ENCODE data around the gene RAB3D.

Gene RAB3D

DNA sequence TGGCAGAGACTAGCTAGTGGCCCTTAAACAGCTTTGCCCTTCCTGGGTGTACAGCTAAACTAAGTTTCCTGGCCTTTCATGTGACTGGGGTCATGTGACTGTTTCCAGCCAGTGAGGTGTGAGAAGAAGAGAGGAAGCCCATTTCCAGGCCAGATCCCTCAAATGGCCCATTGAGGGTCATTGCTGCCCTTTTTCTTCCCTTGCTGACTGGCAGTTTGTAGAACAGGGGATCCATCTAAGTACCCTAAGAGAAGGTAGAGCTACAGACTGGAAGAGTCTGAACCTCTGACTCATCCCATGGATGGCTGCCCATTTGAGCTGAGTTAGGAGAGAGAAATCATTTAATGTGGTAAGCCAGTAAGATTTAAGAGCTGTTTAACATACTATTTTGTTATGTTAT is 37.8 kb upstream of the RAB3D start:
- peaks cover 4% of the 10 kb centered on the region; the same call in 1 of the 2 replicates for H3K4me1 ChIP-seq (ENCODE audit: control insufficient read depth, insufficient read depth, low read length)
- H3K27ac ChIP-seq (ENCODE audit: extremely low read depth, low read depth, low read length), result peak overlapping the region; percentile 20; the same call in 1 of the 2 replicates
- peaks cover 0 to 21% of the 10 kb centered on the region in 2 experiments; a peak in 2 of 3 replicates for H3K36me3 ChIP-seq (ENCODE audit: control insufficient read depth in 2 of 2, insufficient read depth in 1 of 2, low read length in 2 of 2)
- H3K9me3 ChIP-seq (ENCODE audit: control insufficient read depth, insufficient read depth, low read depth, low read length), result no peaks in the 10 kb centered on the region
- TF ChIP-seq ZBTB20 (tag by site-specific recombination; IDR thresholded peaks at IDR 0.05) (peak; percentile 22; the same call in 1 of the 2 replicates), FEZF1 (tag by site-specific recombination; IDR thresholded peaks at IDR 0.05) (peak; percentile 80), ZNF335 (tag by site-specific recombination; conservative IDR thresholded peaks at IDR 0.05) (peak; percentile 53; the same call in 1 of the 2 replicates), ZBTB48 (tag by site-specific recombination; IDR thresholded peaks at IDR 0.05) (peak; percentile 68; the same call in 1 of the 2 replicates), ZBTB8A (tag by site-specific recombination; IDR thresholded peaks at IDR 0.05) (peak; percentile 60), ZNF366 (tag by site-specific recombination; conservative IDR thresholded peaks at IDR 0.05) (no peak), ZNF24 (tag by site-specific recombination; IDR thresholded peaks at IDR 0.05) (peak; percentile 13; the same call in 1 of the 2 replicates), ZNF266 (tag by site-specific recombination; IDR thresholded peaks at IDR 0.05; ENCODE audit: low read depth) (no peak), ZNF248 (tag by site-specific recombination; IDR thresholded peaks at IDR 0.05) (no peak)
- CTCF ChIA-PET, result interaction anchor here (0.6 to 2.1 kb wide), 17 partner anchors 14 to 894 kb away, joined by 3 to 11 read pairs (median 4); partner anchors contain the start of genes ODAD3 and PRKCSH
- POLR2A ChIA-PET, result interaction anchor here (0.6 to 1.7 kb wide), 8 partner anchors 68 to 779 kb away, joined by 3 to 13 read pairs (median 4); partner anchors contain the start of gene ELOF1
- no peak overlapping the region for H3K4me3 ChIP-seq (ENCODE audit: low read depth, low read length)

GRCh38 chr19:11375143-11375948 is 35.9 kb upstream of the RAB3D start:
- CTCF ChIA-PET, result interaction anchor here (0.6 to 2.0 kb wide), 10 partner anchors 8 to 250 kb away, joined by 3 to 9 read pairs (median 3); no protein-coding TSS in a partner anchor
- Histone ChIP-seq H3K36me3 (ENCODE audit: control insufficient read depth in 2 of 2, insufficient read depth in 1 of 2, low read length in 2 of 2) (peaks cover 0 to 21% of the 10 kb centered on the region in 2 experiments; a peak in 2 of 3 replicates), H3K4me3 (ENCODE audit: low read depth, low read length) (peak overlapping the region; percentile 33), H3K27ac (ENCODE audit: extremely low read depth, low read depth, low read length) (peak overlapping the region; percentile 7; the same call in 1 of the 2 replicates), H3K4me1 (ENCODE audit: control insufficient read depth, insufficient read depth, low read length) (peaks cover 4% of the 10 kb centered on the region; the same call in 1 of the 2 replicates), H3K9me3 (ENCODE audit: control insufficient read depth, insufficient read depth, low read depth, low read length) (no peaks in the 10 kb centered on the region)
- POLR2A ChIA-PET, result interaction anchor here (0.5 to 2.3 kb wide), 26 partner anchors 8 to 957 kb away, joined by 3 to 36 read pairs (median 5); partner anchors contain the start of genes CCDC159, ELOF1, EPOR and ODAD3
- TF ChIP-seq, protein P1, sequence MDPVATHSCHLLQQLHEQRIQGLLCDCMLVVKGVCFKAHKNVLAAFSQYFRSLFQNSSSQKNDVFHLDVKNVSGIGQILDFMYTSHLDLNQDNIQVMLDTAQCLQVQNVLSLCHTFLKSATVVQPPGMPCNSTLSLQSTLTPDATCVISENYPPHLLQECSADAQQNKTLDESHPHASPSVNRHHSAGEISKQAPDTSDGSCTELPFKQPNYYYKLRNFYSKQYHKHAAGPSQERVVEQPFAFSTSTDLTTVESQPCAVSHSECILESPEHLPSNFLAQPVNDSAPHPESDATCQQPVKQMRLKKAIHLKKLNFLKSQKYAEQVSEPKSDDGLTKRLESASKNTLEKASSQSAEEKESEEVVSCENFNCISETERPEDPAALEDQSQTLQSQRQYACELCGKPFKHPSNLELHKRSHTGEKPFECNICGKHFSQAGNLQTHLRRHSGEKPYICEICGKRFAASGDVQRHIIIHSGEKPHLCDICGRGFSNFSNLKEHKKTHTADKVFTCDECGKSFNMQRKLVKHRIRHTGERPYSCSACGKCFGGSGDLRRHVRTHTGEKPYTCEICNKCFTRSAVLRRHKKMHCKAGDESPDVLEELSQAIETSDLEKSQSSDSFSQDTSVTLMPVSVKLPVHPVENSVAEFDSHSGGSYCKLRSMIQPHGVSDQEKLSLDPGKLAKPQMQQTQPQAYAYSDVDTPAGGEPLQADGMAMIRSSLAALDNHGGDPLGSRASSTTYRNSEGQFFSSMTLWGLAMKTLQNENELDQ (tag by site-specific recombination; IDR thresholded peaks at IDR 0.05; ENCODE audit: low read depth), result no peak
- TF ChIP-seq ZNF621 (tag by site-specific recombination; IDR thresholded peaks at IDR 0.05), result no peak
- no peak for TF ChIP-seq ZNF837 (tag by site-specific recombination; IDR thresholded peaks at IDR 0.05)
- no peak for TF ChIP-seq GLIS1 (tag by site-specific recombination; IDR thresholded peaks at IDR 0.05)
- TF ChIP-seq KLF8 (tag by site-specific recombination; IDR thresholded peaks at IDR 0.05), result no peak; the same call in 1 of the 2 replicates
- no peak for TF ChIP-seq ZNF292 (tag by site-specific recombination; IDR thresholded peaks at IDR 0.05; ENCODE audit: borderline replicate concordance, low read depth)
- TF ChIP-seq HOXD13 (CRISPR knock-in tag; IDR thresholded peaks at IDR 0.05; ENCODE audit: borderline replicate concordance), result no peak
- TF ChIP-seq ZNF335 (tag by site-specific recombination; conservative IDR thresholded peaks at IDR 0.05), result peak; percentile 96
- no peak for TF ChIP-seq ZNF488 (tag by site-specific recombination; IDR thresholded peaks at IDR 0.05)
- TF ChIP-seq OSR2 (tag by site-specific recombination; IDR thresholded peaks at IDR 0.05), result no peak
- no peak for TF ChIP-seq ZNF510 (tag by site-specific recombination; IDR thresholded peaks at IDR 0.05; ENCODE audit: insufficient replicate concordance)
- peak; percentile 71; the same call in 1 of the 2 replicates for TF ChIP-seq ZNF660 (tag by site-specific recombination; IDR thresholded peaks at IDR 0.05)
- TF ChIP-seq ZNF701 (tag by site-specific recombination; IDR thresholded peaks at IDR 0.05), result no peak
- TF ChIP-seq, protein P2, sequence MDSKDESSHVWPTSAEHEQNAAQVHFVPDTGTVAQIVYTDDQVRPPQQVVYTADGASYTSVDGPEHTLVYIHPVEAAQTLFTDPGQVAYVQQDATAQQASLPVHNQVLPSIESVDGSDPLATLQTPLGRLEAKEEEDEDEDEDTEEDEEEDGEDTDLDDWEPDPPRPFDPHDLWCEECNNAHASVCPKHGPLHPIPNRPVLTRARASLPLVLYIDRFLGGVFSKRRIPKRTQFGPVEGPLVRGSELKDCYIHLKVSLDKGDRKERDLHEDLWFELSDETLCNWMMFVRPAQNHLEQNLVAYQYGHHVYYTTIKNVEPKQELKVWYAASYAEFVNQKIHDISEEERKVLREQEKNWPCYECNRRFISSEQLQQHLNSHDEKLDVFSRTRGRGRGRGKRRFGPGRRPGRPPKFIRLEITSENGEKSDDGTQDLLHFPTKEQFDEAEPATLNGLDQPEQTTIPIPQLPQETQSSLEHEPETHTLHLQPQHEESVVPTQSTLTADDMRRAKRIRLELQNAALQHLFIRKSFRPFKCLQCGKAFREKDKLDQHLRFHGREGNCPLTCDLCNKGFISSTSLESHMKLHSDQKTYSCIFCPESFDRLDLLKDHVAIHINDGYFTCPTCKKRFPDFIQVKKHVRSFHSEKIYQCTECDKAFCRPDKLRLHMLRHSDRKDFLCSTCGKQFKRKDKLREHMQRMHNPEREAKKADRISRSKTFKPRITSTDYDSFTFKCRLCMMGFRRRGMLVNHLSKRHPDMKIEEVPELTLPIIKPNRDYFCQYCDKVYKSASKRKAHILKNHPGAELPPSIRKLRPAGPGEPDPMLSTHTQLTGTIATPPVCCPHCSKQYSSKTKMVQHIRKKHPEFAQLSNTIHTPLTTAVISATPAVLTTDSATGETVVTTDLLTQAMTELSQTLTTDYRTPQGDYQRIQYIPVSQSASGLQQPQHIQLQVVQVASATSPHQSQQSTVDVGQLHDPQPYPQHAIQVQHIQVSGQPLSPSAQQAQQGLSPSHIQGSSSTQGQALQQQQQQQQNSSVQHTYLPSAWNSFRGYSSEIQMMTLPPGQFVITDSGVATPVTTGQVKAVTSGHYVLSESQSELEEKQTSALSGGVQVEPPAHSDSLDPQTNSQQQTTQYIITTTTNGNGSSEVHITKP (tag by site-specific recombination; IDR thresholded peaks at IDR 0.05), result 0 out of 2 replicates have a peak, but pooled peaks have one; percentile 7
- TF ChIP-seq, protein P3, sequence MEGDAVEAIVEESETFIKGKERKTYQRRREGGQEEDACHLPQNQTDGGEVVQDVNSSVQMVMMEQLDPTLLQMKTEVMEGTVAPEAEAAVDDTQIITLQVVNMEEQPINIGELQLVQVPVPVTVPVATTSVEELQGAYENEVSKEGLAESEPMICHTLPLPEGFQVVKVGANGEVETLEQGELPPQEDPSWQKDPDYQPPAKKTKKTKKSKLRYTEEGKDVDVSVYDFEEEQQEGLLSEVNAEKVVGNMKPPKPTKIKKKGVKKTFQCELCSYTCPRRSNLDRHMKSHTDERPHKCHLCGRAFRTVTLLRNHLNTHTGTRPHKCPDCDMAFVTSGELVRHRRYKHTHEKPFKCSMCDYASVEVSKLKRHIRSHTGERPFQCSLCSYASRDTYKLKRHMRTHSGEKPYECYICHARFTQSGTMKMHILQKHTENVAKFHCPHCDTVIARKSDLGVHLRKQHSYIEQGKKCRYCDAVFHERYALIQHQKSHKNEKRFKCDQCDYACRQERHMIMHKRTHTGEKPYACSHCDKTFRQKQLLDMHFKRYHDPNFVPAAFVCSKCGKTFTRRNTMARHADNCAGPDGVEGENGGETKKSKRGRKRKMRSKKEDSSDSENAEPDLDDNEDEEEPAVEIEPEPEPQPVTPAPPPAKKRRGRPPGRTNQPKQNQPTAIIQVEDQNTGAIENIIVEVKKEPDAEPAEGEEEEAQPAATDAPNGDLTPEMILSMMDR (tag by site-specific recombination; IDR thresholded peaks at IDR 0.05), result no peak
- no peak for TF ChIP-seq ZNF585B (tag by site-specific recombination; IDR thresholded peaks at IDR 0.05)
- TF ChIP-seq ZNF211 (tag by site-specific recombination; IDR thresholded peaks at IDR 0.05; ENCODE audit: low read depth), result no peak
